Activated T-cell treated with anti-CD3 and anti-CD28 coated beads, Interleukin-2, amount 50 U/mL, for 1 hour (primary cell): ENCODE data around the gene COL16A1.

ENCODE experiments used
- DNase-seq: peaks from one replicate; pipeline ENCODE4 v3.0.0-alpha.2; 2020

Gene COL16A1

GRCh38 chr1:31681415-31681814 is 22.4 kb downstream of the COL16A1 start:
- no peak for DNase-seq

GRCh38 chr1:31679676-31680230 is 24.1 kb downstream of the COL16A1 start:
- no peak for DNase-seq

GRCh38 chr1:31679091-31679490 is 24.7 kb downstream of the COL16A1 start:
- no peak for DNase-seq

- DNase-seq = no peak
Measured at GRCh38 chr1:31678681-31679080, 25.1 kb downstream of the COL16A1 start.

GRCh38 chr1:31677949-31678348 is 25.9 kb downstream of the COL16A1 start:
- DNase-seq = no peak

GRCh38 chr1:31677401-31677800 is 26.4 kb downstream of the COL16A1 start:
- DNase-seq = no peak

- DNase-seq = no peak
Measured at GRCh38 chr1:31675756-31676155, 28.1 kb downstream of the COL16A1 start.

- no peak for DNase-seq
Measured at GRCh38 chr1:31675161-31675560, 28.7 kb downstream of the COL16A1 start.

GRCh38 chr1:31674626-31675025 is 29.2 kb downstream of the COL16A1 start:
- no peak for DNase-seq

- DNase-seq = no peak
Measured at GRCh38 chr1:31673433-31673832, 30.4 kb downstream of the COL16A1 start.

- no peak for DNase-seq
Measured at GRCh38 chr1:31672986-31673385, 30.8 kb downstream of the COL16A1 start.

GRCh38 chr1:31671561-31672201 is 32.1 kb downstream of the COL16A1 start:
- DNase-seq = no peak

GRCh38 chr1:31671147-31671546 is 32.7 kb downstream of the COL16A1 start:
- DNase-seq = no peak

- no peak for DNase-seq
Measured at GRCh38 chr1:31670593-31670964, 33.2 kb downstream of the COL16A1 start.

GRCh38 chr1:31669786-31670592 is 33.8 kb downstream of the COL16A1 start:
- DNase-seq = peak; percentile 41

GRCh38 chr1:31669433-31669785 is 34.4 kb downstream of the COL16A1 start:
- DNase-seq = no peak

GRCh38 chr1:31668303-31668883 is 35.4 kb downstream of the COL16A1 start:
- DNase-seq = no peak

- DNase-seq = no peak
Measured at GRCh38 chr1:31667065-31667785, 36.6 kb downstream of the COL16A1 start.

GRCh38 chr1:31666263-31666963 is 37.4 kb downstream of the COL16A1 start:
- DNase-seq = no peak

GRCh38 chr1:31665234-31665878 is 38.5 kb downstream of the COL16A1 start:
- no peak for DNase-seq

GRCh38 chr1:31664528-31664927 is 39.3 kb downstream of the COL16A1 start:
- DNase-seq = no peak
